Adrenal gland (tissue), 12 donors: Measurements from ENCODE around the gene LCN15. TPM values are rescaled to one million over a fixed set of nuclear protein-coding genes. Genes with fewer than 3 reads are reported as not detected.

ENCODE experiments used
- DNase-seq, 7 donors: peaks; one replicate each; pipeline ENCODE4 v3.0.0-alpha.2; 2019 to 2020
- H3K27ac ChIP-seq, 5 donors: fragments of 200-600 bp; sonication (generic) in 4 of 5; 1 replicate in 3 of 5; 2 replicates in 2 of 5; pipeline versions ENCODE4 v1.5.1 to v1.8.0; 2016 to 2020; ENCODE audit warnings: mild to moderate bottlenecking in 1 of 5
- H3K27me3 ChIP-seq: fragments of 200-600 bp; 2 replicates; pipeline ENCODE4 v1.8.0; 2021
- H3K36me3 ChIP-seq, 2 donors: fragments of 200-600 bp; replicated peaks in 1 of 2; 1 replicate in 1 of 2; 2 replicates in 1 of 2; pipeline versions ENCODE4 v1.5.1 to v1.8.0; 2018 to 2022
- H3K4me1 ChIP-seq, 2 donors: fragments of 200-600 bp; replicated peaks in 1 of 2; 1 replicate in 1 of 2; 2 replicates in 1 of 2; pipeline versions ENCODE4 v1.5.1 to v1.8.0; 2018 to 2021
- H3K4me3 ChIP-seq, 4 donors: fragments of 200-600 bp; sonication (generic) in 3 of 4; one replicate each; pipeline ENCODE4 v1.5.1; 2016 to 2018
- H3K9me3 ChIP-seq, 3 donors: fragments of 200-600 bp; sonication (generic) in 1 of 3; replicated peaks in 1 of 3; 1 replicate in 2 of 3; 2 replicates in 1 of 3; pipeline versions ENCODE4 v1.5.1 to v1.8.0; 2016 to 2021
- POLR2A ChIP-seq, 2 donors: fragments of 450-650 bp; IDR thresholded peaks; one replicate each; pipeline ENCODE4 v1.6.1; 2017; ENCODE audit warnings: antibody characterized with exemption in 2 of 2, mild to moderate bottlenecking in 2 of 2, moderate library complexity in 1 of 2
- WGBS, 4 donors: extraction: QIAGEN DNeasy Blood & Tissue Kit in 2 of 4; methylation state at CpG; one replicate each; pipeline versions ENCODE4 v1.1.5 to v1.1.7; 2013 to 2017; 5-methylcytosine and 5-hydroxymethylcytosine counted together
- intact Hi-C, 2 donors: fragments of 100-400 bp; cut with DNase I; formaldehyde crosslinking; loops; one replicate each; pipeline versions ENCODE4 v1.14.1 to v1.15.0; 2022 to 2023
- polyA plus RNA-seq, 3 donors: library from polyadenylated mRNA; stranded (reverse); fragments of 200-250 nt in 2 of 3; fragments of 350-450 nt in 1 of 3; fragmentation: Illumina TruSeq in 1 of 3; extraction: RNeasy Lipid Tissue Mini Kit (QIAGEN cat#74804) in 1 of 3; gene quantifications; one replicate each; pipeline ENCODE4 v1.2.3, GENCODE V29; 2013 to 2014
- total RNA-seq, 9 donors: library from RNA; depleted of rRNA in 4 of 9; stranded (reverse); fragments of >200 nt in 4 of 9; fragments of 120-200 nt in 1 of 9; fragmentation: NEBNext Ultra II Directional in 1 of 9; extraction: Animal tissue kit (Norgen Biotek cat#: 25700) in 1 of 9; gene quantifications; one replicate each; pipeline versions ENCODE4 v1.1.0 to v1.2.4, GENCODE V29; 2013 to 2023
- TF ChIP-seq, protein P1 (sequence below), 6 experiments: fragments of 450-650 bp in 4 of 6; fragments of 200-600 bp in 2 of 6; sonication (generic) in 1 of 6; IDR thresholded peaks; 1 replicate in 5 of 6; 2 replicates in 1 of 6; pipeline versions ENCODE4 v1.5.1 to v1.8.0; 2016 to 2021; ENCODE audit warnings: antibody characterized with exemption in 6 of 6, mild to moderate bottlenecking in 2 of 6, moderate library complexity in 1 of 6
- donor health status: healthy with polysubstance abuse.
- donor health status: Bipolar disorder and iron deficiency.
- donor health status: DM: yes; HTN: yes; CAD: no.
- donor health status: DM: no; HTN: no; CAD: no.
- donor health status: DM: no; HTN: no; CAD: no.
- donor health status: DM: yes; HTN: yes; CAD: no.

The LCN15 gene
- total and polyA plus RNA-seq, 12 donors = not detected

DNA sequence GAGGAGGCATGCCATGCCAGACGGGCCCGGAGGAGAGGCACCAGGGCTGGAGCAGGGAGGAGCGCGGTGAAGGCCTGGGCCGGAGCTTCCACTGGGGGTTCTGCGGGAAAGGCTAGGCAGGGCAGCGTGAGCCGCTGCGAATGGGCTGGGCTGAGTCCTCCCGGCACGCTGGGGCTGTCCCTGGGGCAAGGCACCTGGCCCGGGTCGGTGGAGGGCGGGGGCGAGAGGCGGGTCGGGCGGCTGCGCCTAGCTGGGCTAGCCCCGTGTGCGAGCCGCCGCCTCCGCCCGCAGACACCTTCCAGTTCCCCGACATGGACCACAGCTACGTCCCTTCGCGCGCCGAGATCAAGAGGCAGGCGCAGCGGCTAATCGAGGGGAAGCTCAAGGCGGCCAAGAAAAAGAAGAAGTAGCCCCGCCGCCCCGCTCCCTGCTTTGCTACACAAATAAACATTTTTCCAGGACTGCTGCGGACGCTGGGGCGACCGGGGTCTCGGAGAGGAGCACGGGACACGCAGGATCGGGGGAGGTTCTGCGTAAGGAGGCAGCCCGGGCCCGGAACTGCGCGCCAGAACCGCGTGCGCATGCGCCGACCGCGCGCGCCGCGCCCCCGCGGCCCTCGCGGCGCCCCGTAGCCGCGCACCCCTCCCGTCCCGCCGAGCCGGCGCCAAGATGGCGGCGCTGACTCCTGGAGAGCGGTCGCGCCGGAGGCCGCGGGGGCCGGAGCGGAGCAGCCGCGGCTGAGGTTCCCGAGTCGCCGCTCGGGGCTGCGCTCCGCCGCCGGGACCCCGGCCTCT is 43.2 kb upstream of the LCN15 start, which contains the start of gene RABL6:
RABL6 (plus strand) TSS at position 668 of the 794 bp plus-strand sequence. CDS start 249 bp downstream, outside the sequence.
- Histone ChIP-seq H3K27ac (peak within 1 kb of the TSS; percentile 39 to 94 (median 85)), H3K9me3 (no peaks in the 10 kb centered on the region), H3K4me3 (peak within 1 kb of the TSS; percentile 48 to 100 (median 69)), H3K27me3 (no peaks in the 10 kb centered on the region), H3K36me3 (no peaks in the 10 kb centered on the region), H3K4me1 (peaks cover 9 to 25% of the 10 kb centered on the region in 2 donors)
- DNase-seq = peak; percentile 70 to 83 (median 76)
- intact Hi-C loops = no loop called here
- 0 to 3% (median 0%) methylated on average over 15 to 96 of the region's 96 CpGs; no CpG with 5 or more reads in 1 of the 4 donors for WGBS, 4 donors
- peak; percentile 62 to 66 for TF ChIP-seq POLR2A (IDR thresholded peaks at IDR 0.05)
- TF ChIP-seq, protein P1, sequence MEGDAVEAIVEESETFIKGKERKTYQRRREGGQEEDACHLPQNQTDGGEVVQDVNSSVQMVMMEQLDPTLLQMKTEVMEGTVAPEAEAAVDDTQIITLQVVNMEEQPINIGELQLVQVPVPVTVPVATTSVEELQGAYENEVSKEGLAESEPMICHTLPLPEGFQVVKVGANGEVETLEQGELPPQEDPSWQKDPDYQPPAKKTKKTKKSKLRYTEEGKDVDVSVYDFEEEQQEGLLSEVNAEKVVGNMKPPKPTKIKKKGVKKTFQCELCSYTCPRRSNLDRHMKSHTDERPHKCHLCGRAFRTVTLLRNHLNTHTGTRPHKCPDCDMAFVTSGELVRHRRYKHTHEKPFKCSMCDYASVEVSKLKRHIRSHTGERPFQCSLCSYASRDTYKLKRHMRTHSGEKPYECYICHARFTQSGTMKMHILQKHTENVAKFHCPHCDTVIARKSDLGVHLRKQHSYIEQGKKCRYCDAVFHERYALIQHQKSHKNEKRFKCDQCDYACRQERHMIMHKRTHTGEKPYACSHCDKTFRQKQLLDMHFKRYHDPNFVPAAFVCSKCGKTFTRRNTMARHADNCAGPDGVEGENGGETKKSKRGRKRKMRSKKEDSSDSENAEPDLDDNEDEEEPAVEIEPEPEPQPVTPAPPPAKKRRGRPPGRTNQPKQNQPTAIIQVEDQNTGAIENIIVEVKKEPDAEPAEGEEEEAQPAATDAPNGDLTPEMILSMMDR (IDR thresholded peaks at IDR 0.05) = no peak

DNA sequence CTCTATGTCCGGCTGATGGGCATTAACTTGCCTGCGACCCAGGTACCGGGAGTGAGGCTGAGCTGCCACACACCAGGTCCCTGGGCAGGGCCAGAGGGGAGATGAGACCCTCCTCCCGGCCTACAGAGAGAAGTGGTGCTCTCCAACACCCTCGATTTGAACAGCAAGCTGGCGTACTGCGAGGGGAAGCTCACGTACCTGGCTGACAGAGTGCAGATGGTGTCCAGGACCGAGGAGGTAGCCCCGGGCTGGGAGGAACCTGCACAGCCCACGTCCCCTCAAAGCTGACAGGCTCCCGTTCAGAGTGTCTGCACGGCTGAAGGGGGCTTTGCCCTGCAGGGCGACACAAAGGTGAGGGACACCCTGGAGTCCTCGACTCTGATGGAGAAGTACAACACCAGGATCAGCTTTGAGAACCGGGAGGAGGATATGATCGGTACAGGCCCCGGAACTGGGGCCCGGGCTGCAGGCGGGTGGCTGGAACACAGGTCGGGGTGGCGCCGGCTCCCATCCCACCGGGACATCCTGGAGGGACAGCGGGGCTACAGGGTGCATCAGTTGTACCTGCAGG is 42.4 kb upstream of the LCN15 start:
- no peaks in the 10 kb centered on the region for H3K36me3 ChIP-seq
- no peak for DNase-seq
- peaks cover 9 to 25% of the 10 kb centered on the region in 2 donors for H3K4me1 ChIP-seq
- TF ChIP-seq, protein P1 (IDR thresholded peaks at IDR 0.05) = no peak
- TF ChIP-seq POLR2A (IDR thresholded peaks at IDR 0.05) = no peak
- intact Hi-C loops = no loop called here
- H3K9me3 ChIP-seq = no peaks in the 10 kb centered on the region
- no peaks in the 10 kb centered on the region for H3K27me3 ChIP-seq
- WGBS, 4 donors = 76 to 83% (median 80%) methylated on average over 10 to 25 of the region's 25 CpGs
- H3K27ac ChIP-seq = peak overlapping the region in 2 of 5 donors; percentile 93 to 94
- peak overlapping the region in 2 of 4 donors; percentile 76 to 100 for H3K4me3 ChIP-seq

DNA sequence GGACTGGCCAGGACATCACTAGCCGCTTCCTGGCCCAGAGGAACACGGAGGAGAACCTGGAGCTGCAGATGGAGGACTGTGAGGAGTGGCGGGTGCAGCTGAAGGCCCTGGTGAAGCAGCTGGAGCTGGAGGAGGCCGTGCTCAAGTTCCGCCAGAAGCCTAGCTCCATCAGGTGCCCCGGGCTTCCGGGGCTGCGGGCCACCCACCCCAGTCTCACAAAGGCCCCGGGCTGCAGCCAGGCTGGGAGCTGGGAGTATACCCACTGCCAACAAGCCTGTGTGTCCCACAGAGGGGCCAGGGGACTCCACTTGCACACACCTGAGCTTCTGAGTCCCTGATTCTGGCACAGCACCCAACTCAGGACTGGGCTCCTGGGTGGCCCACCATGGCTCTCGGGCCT is 41.7 kb upstream of the LCN15 start:
- 93 to 97% (median 95%) methylated on average over 3 to 10 of the region's 10 CpGs for WGBS, 4 donors
- H3K36me3 ChIP-seq = no peaks in the 10 kb centered on the region
- no peak overlapping the region for H3K27ac ChIP-seq
- intact Hi-C loops = no loop called here
- H3K27me3 ChIP-seq = no peaks in the 10 kb centered on the region
- H3K9me3 ChIP-seq = no peaks in the 10 kb centered on the region
- H3K4me1 ChIP-seq = peaks cover 9 to 25% of the 10 kb centered on the region in 2 donors
- DNase-seq = no peak
- no peak for TF ChIP-seq POLR2A (IDR thresholded peaks at IDR 0.05)
- TF ChIP-seq, protein P1 (IDR thresholded peaks at IDR 0.05) = no peak
- H3K4me3 ChIP-seq = no peak overlapping the region

DNA sequence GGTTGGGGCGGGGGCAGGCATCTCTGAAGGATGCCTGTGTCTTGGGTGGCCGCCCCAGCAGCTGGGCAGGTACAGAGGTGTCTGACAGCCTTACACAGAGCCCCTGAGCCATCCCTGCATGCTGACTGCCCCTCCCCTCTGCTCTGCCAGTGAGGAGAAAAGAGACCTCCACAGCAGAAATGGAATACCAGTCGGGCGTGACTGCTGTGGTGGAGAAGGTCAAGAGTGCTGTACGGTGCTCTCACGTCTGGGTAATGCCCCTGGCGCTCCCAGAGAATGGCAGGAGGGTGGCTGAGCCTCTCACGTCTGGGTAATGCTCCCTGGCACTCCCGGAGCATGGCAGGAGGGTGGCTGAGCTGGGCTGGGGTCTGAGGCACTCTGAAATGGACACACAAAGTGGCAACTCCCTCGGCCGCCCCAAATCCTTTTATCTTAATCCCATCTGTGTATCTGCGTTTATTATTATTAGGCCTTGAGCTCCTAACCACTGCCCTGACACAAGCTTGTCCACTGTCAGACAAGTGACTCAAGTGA is 41.0 kb upstream of the LCN15 start:
- Histone ChIP-seq H3K9me3 (no peaks in the 10 kb centered on the region), H3K27me3 (no peaks in the 10 kb centered on the region), H3K4me3 (no peak overlapping the region), H3K36me3 (no peaks in the 10 kb centered on the region), H3K4me1 (peaks cover 9 to 33% of the 10 kb centered on the region in 2 donors), H3K27ac (no peak overlapping the region)
- 63 to 83% (median 78%) methylated on average over 10 to 12 of the region's 12 CpGs for WGBS, 4 donors
- no peak for TF ChIP-seq POLR2A (IDR thresholded peaks at IDR 0.05)
- TF ChIP-seq, protein P1 (IDR thresholded peaks at IDR 0.05) = no peak
- intact Hi-C loops = no loop called here
- DNase-seq = peak in 1 of 7 donors; percentile 22
